K562 (cell line): ENCODE measurements around the gene AIFM3. TPM values are rescaled to one million over a fixed set of nuclear protein-coding genes. Genes with fewer than 3 reads are reported as not detected.
A peak's percentile ranks its signal among the peaks of the same experiment; 100 is the strongest.

Source experiments
- BMI1 ChIP-seq: fragments of 150-350 bp; IDR thresholded peaks from 2 replicates; pipeline ENCODE4 v1.6.1; 2014; ENCODE audit warnings: low read length
- CHCHD3 ChIP-seq: fragments of 250-450 bp; sonication (Bioruptor Pico); IDR thresholded peaks from 2 replicates; pipeline ENCODE4 v2.1.2; 2022; ENCODE audit warnings: mild to moderate bottlenecking
- FOXP1 ChIP-seq: sonication (generic); formaldehyde crosslinking; IDR thresholded peaks from 2 replicates; pipeline ENCODE4 v1.8.0; 2022; ENCODE audit warnings: mild to moderate bottlenecking, missing genetic modification reagents
- FUS ChIP-seq: fragments of 200-400 bp; formaldehyde crosslinking; optimal IDR thresholded peaks from 2 replicates; pipeline ENCODE3; 2017; ENCODE audit warnings: low read depth, low read length
- GTF2B ChIP-seq: IDR thresholded peaks from 2 replicates; pipeline ENCODE4 v1.6.1; 2011; ENCODE audit not compliant: insufficient read length; ENCODE audit errors: extremely low read depth
- GTF2E2 ChIP-seq: fragments of 200-800 bp; sonication (Bioruptor generic); IDR thresholded peaks from 2 replicates; pipeline ENCODE4 v1.6.1; 2016; ENCODE audit warnings: missing genetic modification characterization, missing compliant biosample characterization
- HMG20A ChIP-seq: fragments of 450-650 bp; formaldehyde crosslinking; conservative IDR thresholded peaks from 2 replicates; pipeline ENCODE4 v1.4.0; 2020; ENCODE audit warnings: mild to moderate bottlenecking, mixed read lengths
- MAFK ChIP-seq: IDR thresholded peaks from 2 replicates; pipeline ENCODE4 v1.6.1; 2011; ENCODE audit warnings: low read length, improper control_type of control experiment
- NELFE ChIP-seq: IDR thresholded peaks from 2 replicates; pipeline ENCODE4 v1.6.1; 2011; ENCODE audit warnings: mild to moderate bottlenecking; ENCODE audit not compliant: insufficient read depth, insufficient read length
- NFXL1 ChIP-seq: fragments of 450-650 bp; formaldehyde crosslinking; IDR thresholded peaks from 2 replicates; pipeline ENCODE4 v1.4.0; 2021; ENCODE audit warnings: mild to moderate bottlenecking
- NR1H2 ChIP-seq: sonication (generic); formaldehyde crosslinking; IDR thresholded peaks from 2 replicates; pipeline ENCODE4 v1.4.0; 2020; ENCODE audit warnings: mild to moderate bottlenecking, missing genetic modification reagents
- PTTG1 ChIP-seq: fragments of 450-650 bp; IDR thresholded peaks from 2 replicates; pipeline ENCODE4 v1.6.1; 2016; ENCODE audit warnings: low read depth, mild to moderate bottlenecking, missing genetic modification characterization, missing compliant biosample characterization
- RAD51 ChIP-seq: fragments of 450-650 bp; IDR thresholded peaks from 2 replicates; pipeline ENCODE4 v1.7.1; 2016; ENCODE audit warnings: low read depth, mild to moderate bottlenecking, borderline replicate concordance
- RREB1 ChIP-seq: fragments of 250-450 bp; sonication (Bioruptor Pico); IDR thresholded peaks from 2 replicates; pipeline ENCODE4 v1.4.0; 2020
- TCFL5 ChIP-seq: fragments of 250-450 bp; sonication (Bioruptor Pico); conservative IDR thresholded peaks from 2 replicates; pipeline ENCODE4 v1.6.1; 2021; ENCODE audit warnings: mild to moderate bottlenecking, moderate library complexity, matching md5 sums
- TSHZ1 ChIP-seq: fragments of 250-450 bp; sonication (Bioruptor Pico); IDR thresholded peaks from 2 replicates; pipeline ENCODE4 v1.4.0; 2020; ENCODE audit warnings: mild to moderate bottlenecking, moderate library complexity
- ZFPM2 ChIP-seq: fragments of 250-450 bp; sonication (Bioruptor Pico); IDR thresholded peaks from 2 replicates; pipeline ENCODE4 v1.5.1; 2022; ENCODE audit warnings: mild to moderate bottlenecking
- ZNF134 ChIP-seq: fragments of 250-450 bp; sonication (Bioruptor Pico); conservative IDR thresholded peaks from 2 replicates; pipeline ENCODE4 v1.4.0; 2020
- ZNF3 ChIP-seq: fragments of 250-450 bp; sonication (Bioruptor Pico); IDR thresholded peaks from 2 replicates; pipeline ENCODE4 v1.5.0; 2021; ENCODE audit warnings: mild to moderate bottlenecking, moderate library complexity
- ZNF57 ChIP-seq: fragments of 450-650 bp; formaldehyde crosslinking; IDR thresholded peaks from 2 replicates; pipeline ENCODE4 v1.4.0; 2020; ENCODE audit warnings: mild to moderate bottlenecking, moderate library complexity
- polyA plus RNA-seq, 8 experiments: library from polyadenylated mRNA; depleted of rRNA in 4 of 8; stranded (reverse) in 5 of 8; unstranded in 3 of 8; fragments of >200 nt; fragmentation: Nextera tagmentation in 2 of 8; fragmentation: Illumina TruSeq in 1 of 8; extraction: Ambion mirVana in 2 of 8; extraction: Trizol in 1 of 8; gene quantifications; 2 replicates each; pipeline versions ENCODE4 v1.2.1 to v1.2.3, GENCODE V29; 2011 to 2014; ENCODE audit warnings: inconsistent platforms in 1 of 8, missing spikeins in 1 of 8
- total RNA-seq, 7 experiments: library from RNA; depleted of rRNA in 6 of 7; stranded (reverse); fragments of >200 nt in 6 of 7; fragmentation: Illumina TruSeq in 2 of 7; extraction: Trizol in 2 of 7; gene quantifications; 2 replicates each; pipeline versions ENCODE4 v1.2.1 to v1.2.3, GENCODE V29; 2011 to 2021; ENCODE audit warnings: low replicate concordance in 1 of 7

The AIFM3 gene
- total and polyA plus RNA-seq, 9 of the 15 experiments (the other 6 are each of a cell fraction or from before 2014, with no cell fraction given): 0.03 to 0.20 (median 0.07) TPM; not detected in 1

GRCh38 chr22:21001601-21002325 lies 34.7 kb downstream of the AIFM3 start, which contains the start of gene THAP7 (continued):
- TF ChIP-seq CHCHD3: peak; percentile 95
- peak; percentile 71 for TF ChIP-seq MAFK
- TF ChIP-seq TCFL5 (CRISPR knock-in tag): peak; percentile 43
- no peak for TF ChIP-seq ZNF3 (CRISPR knock-in tag)
- no peak for TF ChIP-seq NR1H2 (CRISPR knock-in tag)
- no peak for TF ChIP-seq FOXP1 (CRISPR knock-in tag)
- peak; percentile 3; the same call in 1 of the 2 replicates for TF ChIP-seq HMG20A
- TF ChIP-seq BMI1: 0 out of 2 replicates have a peak, but pooled peaks have one; percentile 49
- TF ChIP-seq TSHZ1 (CRISPR knock-in tag): peak; percentile 16
- no peak for TF ChIP-seq RAD51
- no peak for TF ChIP-seq GTF2E2
- peak; percentile 98 for TF ChIP-seq RREB1 (CRISPR knock-in tag)
- no peak for TF ChIP-seq PTTG1 (tag)
- TF ChIP-seq ZNF57 (CRISPR knock-in tag): peak; percentile 78
- peak; percentile 65 for TF ChIP-seq NFXL1 (CRISPR knock-in tag)
- TF ChIP-seq NELFE: no peak
- no peak for TF ChIP-seq GTF2B
- peak; percentile 10; the same call in 1 of the 2 replicates for TF ChIP-seq ZFPM2 (CRISPR knock-in tag)
- TF ChIP-seq ZNF134 (CRISPR knock-in tag): peak; percentile 77
- TF ChIP-seq FUS: no peak
